Kidney (tissue), 14 donors: ENCODE data around the gene CCNC. TPM values are rescaled to one million over a fixed set of nuclear protein-coding genes. Genes with fewer than 3 reads are reported as not detected.
A peak's percentile ranks its signal among the peaks of the same experiment; 100 is the strongest.

ENCODE experiments used
- DNase-seq, 5 donors: peaks; one replicate each; pipeline ENCODE4 v3.0.0-alpha.2; 2013 to 2020
- FAIRE-seq: peaks from 2 replicates; lab custom pipeline; 2012; peaks lifted over from hg19 to GRCh38; lab: Jason Lieb, UNC
- H3K27ac ChIP-seq, 2 donors: one replicate each; pipeline ENCODE4 v1.7.0; 2013; ENCODE audit warnings: low read depth in 2 of 2, low read length in 2 of 2, inconsistent platforms in 1 of 2
- H3K27me3 ChIP-seq: one replicate; pipeline ENCODE4 v1.7.1; 2013; ENCODE audit warnings: low read length, inconsistent platforms; ENCODE audit not compliant: control insufficient read depth, insufficient read depth
- H3K36me3 ChIP-seq, 3 donors: one replicate each; pipeline versions ENCODE4 v1.7.0 to v1.7.1; 2013; ENCODE audit warnings: low read length in 3 of 3, control low read depth in 1 of 3, inconsistent platforms in 1 of 3; ENCODE audit not compliant: insufficient read depth in 3 of 3, control insufficient read depth in 2 of 3
- H3K4me1 ChIP-seq, 3 donors: one replicate each; pipeline versions ENCODE4 v1.7.0 to v1.7.1; 2013; ENCODE audit warnings: low read length in 3 of 3, inconsistent platforms in 1 of 3, low read depth in 1 of 3; ENCODE audit not compliant: control insufficient read depth in 2 of 3, insufficient read depth in 2 of 3
- H3K4me3 ChIP-seq, 3 donors: one replicate each; pipeline versions ENCODE4 v1.7.0 to v1.8.1; 2013; ENCODE audit warnings: low read length in 3 of 3, control low read depth in 1 of 3, inconsistent platforms in 1 of 3
- H3K9ac ChIP-seq, 3 donors: one replicate each; pipeline versions ENCODE4 v1.7.0 to v1.7.1; 2013; ENCODE audit warnings: low read length in 3 of 3, control low read depth in 1 of 3, inconsistent platforms in 1 of 3
- H3K9me3 ChIP-seq, 3 donors: one replicate each; pipeline versions ENCODE4 v1.7.0 to v1.7.1; 2013; ENCODE audit warnings: low read length in 3 of 3, control low read depth in 1 of 3, inconsistent platforms in 1 of 3; ENCODE audit not compliant: control insufficient read depth in 2 of 3, insufficient read depth in 1 of 3
- CTCF ChIP-seq: IDR thresholded peaks from 3 replicates; pipeline ENCODE4 v1.5.1; 2012; ENCODE audit warnings: mild to moderate bottlenecking, moderate library complexity, borderline replicate concordance; ENCODE audit not compliant: insufficient read depth; ENCODE audit errors: extremely low read depth
- intact Hi-C: fragments of 100-400 bp; cut with DNase I; formaldehyde crosslinking; loops from one replicate; pipeline ENCODE4 v1.11.1; 2022
- polyA plus RNA-seq: library from polyadenylated mRNA; stranded (reverse); fragments of 350-450 nt; fragmentation: Illumina TruSeq; extraction: RNeasy Lipid Tissue Mini Kit (QIAGEN cat#74804); gene quantifications from one replicate; pipeline ENCODE4 v1.2.3, GENCODE V29; 2014; ENCODE audit warnings: low read depth, low replicate concordance; ENCODE audit not compliant: insufficient read depth
- total RNA-seq: library from RNA; stranded (reverse); fragmentation: NEBNext Ultra II Directional; extraction: Animal tissue kit (Norgen Biotek cat#: 25700); gene quantifications from one replicate; pipeline ENCODE4 v1.2.1, GENCODE V29; 2021
- donor health status: control.
- donor health status: control.
- donor health status: control.
- donor health status: control.
- donor health status: control.
- donor health status: DM: yes; HTN: yes; CAD: no.
- donor health status: Normal renal cell carcinoma (clear cell type).

The CCNC gene
- total and polyA plus RNA-seq, 2 donors from 2014 or later, result 51.4 to 55.9 TPM

DNA sequence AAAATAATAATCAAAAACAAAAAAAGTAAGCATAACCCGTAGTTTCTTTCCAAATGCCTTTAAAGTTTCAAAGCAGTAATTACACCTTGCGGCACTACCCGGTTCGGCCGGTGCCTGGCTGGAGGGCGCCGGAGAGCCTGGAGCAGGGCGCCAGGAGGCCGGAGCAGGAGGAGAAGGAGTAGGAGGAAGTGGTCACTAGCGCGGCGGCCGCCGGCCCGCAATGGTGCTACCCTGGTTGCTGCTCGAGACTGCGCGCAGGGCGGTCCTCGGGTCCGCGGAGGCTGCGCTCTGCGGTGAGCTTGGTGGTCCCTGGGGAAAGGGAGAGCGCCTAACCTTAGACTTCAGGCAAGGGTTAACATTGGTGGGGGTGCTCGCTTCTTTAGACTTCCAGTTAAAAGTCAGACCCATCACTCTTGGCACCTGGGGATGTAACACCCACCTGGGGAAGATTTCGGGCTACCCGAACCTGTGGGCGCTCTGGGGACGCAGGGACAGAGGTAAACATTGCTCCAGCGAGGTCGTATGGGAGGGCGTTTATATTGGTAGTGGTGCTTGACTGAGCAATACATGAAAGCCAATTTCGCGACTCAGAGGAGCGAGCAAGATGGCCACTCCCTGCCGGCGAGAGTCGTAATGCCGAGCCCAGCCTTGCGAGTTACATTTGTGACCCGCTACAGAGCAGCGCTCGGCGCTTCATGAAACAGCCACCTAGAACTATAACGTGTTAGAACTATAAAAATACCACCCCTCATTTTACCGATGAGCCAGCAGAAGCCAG is 47.4 kb downstream of the CCNC start:
- TF ChIP-seq CTCF, result peak; percentile 73
- peak overlapping the region; percentile 64 to 85 for H3K27ac ChIP-seq
- DNase-seq, result peak; percentile 86 to 94 (median 90)
- peak overlapping the region; percentile 92 to 97 (median 97) for H3K4me3 ChIP-seq
- H3K4me1 ChIP-seq, result peaks cover 0 to 6% (median 2%) of the 10 kb centered on the region in 3 donors
- peak overlapping the region; percentile 63 to 92 (median 90) for H3K9ac ChIP-seq
- peak; percentile 13 for FAIRE-seq
- no peaks in the 10 kb centered on the region for H3K9me3 ChIP-seq
- H3K27me3 ChIP-seq, result no peaks in the 10 kb centered on the region
- intact Hi-C loops, result no loop called here
- H3K36me3 ChIP-seq, result no peaks in the 10 kb centered on the region

- no peak overlapping the region for H3K4me3 ChIP-seq
- no peaks in the 10 kb centered on the region for H3K36me3 ChIP-seq
- no peak overlapping the region for H3K27ac ChIP-seq
- FAIRE-seq (no peak), DNase-seq (no peak)
- H3K9ac ChIP-seq, result no peak overlapping the region
- TF ChIP-seq CTCF, result no peak
- H3K9me3 ChIP-seq, result no peaks in the 10 kb centered on the region
- intact Hi-C loops, result no loop called here
- no peaks in the 10 kb centered on the region for H3K27me3 ChIP-seq
- peaks cover 0 to 6% (median 4%) of the 10 kb centered on the region in 3 donors for H3K4me1 ChIP-seq
Measured at GRCh38 chr6:99519446-99519845, 49.0 kb downstream of the CCNC start.

GRCh38 chr6:99514089-99514488 is 54.4 kb downstream of the CCNC start:
- TF ChIP-seq CTCF, result no peak
- no peaks in the 10 kb centered on the region for H3K36me3 ChIP-seq
- FAIRE-seq (no peak), DNase-seq (peak in 3 of 5 donors; percentile 3 to 10 (median 9))
- intact Hi-C loops, result no loop called here
- H3K4me1 ChIP-seq, result peaks cover 0 to 7% (median 3%) of the 10 kb centered on the region in 3 donors
- H3K27me3 ChIP-seq, result no peaks in the 10 kb centered on the region
- peak overlapping the region; percentile 59 to 82 (median 78) for H3K4me3 ChIP-seq
- H3K27ac ChIP-seq, result no peak overlapping the region
- H3K9ac ChIP-seq, result peak overlapping the region in 1 of 3 donors; percentile 82
- H3K9me3 ChIP-seq, result no peaks in the 10 kb centered on the region
